Keratinocyte (primary cell): ENCODE data around the gene RNF225.

Experiments used
- EZH2 ChIP-seq: IDR thresholded peaks from one replicate; pipeline ENCODE4 v1.6.1; 2012; ENCODE audit warnings: inconsistent platforms, mild to moderate bottlenecking, low read length, moderate library complexity
- TF ChIP-seq, protein P1 (sequence below), 3 experiments: IDR thresholded peaks in 1 of 3; conservative IDR thresholded peaks in 1 of 3; optimal IDR thresholded peaks in 1 of 3; 2 replicates in 2 of 3; 3 replicates in 1 of 3; pipeline versions ENCODE3 to v1.5.1; 2011; ENCODE audit warnings: low read length in 3 of 3, mild to moderate bottlenecking in 3 of 3, moderate library complexity in 2 of 3, control low read depth in 1 of 3, inconsistent platforms in 1 of 3; ENCODE audit not compliant: insufficient read depth in 2 of 3; ENCODE audit errors: extremely low read depth in 1 of 3

DNA sequence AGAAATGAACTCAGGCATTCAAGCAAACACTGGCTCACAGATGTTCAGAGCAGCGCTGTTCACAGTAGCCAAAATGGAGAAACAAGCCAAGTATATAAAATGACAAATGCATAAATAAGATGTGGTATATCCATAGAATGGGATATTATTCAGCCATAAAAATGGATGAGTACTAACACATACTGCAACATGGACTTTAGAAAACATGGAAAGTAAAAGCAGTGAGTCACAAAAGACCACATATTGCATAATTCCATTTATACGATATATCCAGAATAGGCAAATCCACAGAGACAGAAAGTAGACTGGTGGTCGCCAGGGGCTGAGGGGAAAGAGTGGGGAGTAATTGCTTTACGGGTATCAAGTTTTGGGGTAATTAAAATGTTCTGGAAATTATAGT lies 21.3 kb upstream of the RNF225 start:
- no peak for TF ChIP-seq EZH2
- TF ChIP-seq, protein P1, sequence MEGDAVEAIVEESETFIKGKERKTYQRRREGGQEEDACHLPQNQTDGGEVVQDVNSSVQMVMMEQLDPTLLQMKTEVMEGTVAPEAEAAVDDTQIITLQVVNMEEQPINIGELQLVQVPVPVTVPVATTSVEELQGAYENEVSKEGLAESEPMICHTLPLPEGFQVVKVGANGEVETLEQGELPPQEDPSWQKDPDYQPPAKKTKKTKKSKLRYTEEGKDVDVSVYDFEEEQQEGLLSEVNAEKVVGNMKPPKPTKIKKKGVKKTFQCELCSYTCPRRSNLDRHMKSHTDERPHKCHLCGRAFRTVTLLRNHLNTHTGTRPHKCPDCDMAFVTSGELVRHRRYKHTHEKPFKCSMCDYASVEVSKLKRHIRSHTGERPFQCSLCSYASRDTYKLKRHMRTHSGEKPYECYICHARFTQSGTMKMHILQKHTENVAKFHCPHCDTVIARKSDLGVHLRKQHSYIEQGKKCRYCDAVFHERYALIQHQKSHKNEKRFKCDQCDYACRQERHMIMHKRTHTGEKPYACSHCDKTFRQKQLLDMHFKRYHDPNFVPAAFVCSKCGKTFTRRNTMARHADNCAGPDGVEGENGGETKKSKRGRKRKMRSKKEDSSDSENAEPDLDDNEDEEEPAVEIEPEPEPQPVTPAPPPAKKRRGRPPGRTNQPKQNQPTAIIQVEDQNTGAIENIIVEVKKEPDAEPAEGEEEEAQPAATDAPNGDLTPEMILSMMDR (optimal IDR thresholded peaks at IDR 0.05 in 1 of 3, IDR thresholded peaks at IDR 0.05 in 1 of 3, conservative IDR thresholded peaks at IDR 0.05 in 1 of 3; ENCODE audit: extremely low read depth in 1 of 3, insufficient read depth in 2 of 3, low read length in 3 of 3) = no peak
